Germinal center (tissue), 1 donor: ENCODE data around the gene NME1.

Source experiments
- DNase-seq: peaks from one replicate; pipeline ENCODE4 v3.0.0; 2012; ENCODE audit warnings: mixed read lengths, low spot score

The NME1 gene

DNA sequence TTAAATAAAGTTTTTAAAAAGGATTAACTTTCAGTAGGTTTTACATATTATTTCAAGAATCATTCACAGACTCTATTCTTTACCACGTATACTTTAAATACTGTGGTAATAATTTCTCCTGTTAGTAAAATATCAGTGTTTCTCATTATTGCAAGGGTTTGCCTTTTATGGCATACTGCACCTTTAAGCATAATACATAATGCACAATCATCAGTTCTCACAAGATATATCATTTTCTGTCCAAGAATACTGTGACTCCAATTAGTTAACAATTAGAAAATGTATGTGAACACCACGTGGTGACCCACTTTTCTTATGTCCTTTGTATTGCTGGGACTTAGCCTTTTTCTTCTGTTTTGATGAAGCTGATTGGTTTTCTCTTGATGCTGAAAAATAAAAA, 38.5 kb downstream of the NME1 start:
- DNase-seq: no peak

GRCh38 chr17:51197754-51198153, 44.4 kb downstream of the NME1 start:
- DNase-seq: no peak

GRCh38 chr17:51200295-51200694, 46.9 kb downstream of the NME1 start:
- no peak for DNase-seq

GRCh38 chr17:51200846-51201245, 47.5 kb downstream of the NME1 start:
- no peak for DNase-seq

DNA sequence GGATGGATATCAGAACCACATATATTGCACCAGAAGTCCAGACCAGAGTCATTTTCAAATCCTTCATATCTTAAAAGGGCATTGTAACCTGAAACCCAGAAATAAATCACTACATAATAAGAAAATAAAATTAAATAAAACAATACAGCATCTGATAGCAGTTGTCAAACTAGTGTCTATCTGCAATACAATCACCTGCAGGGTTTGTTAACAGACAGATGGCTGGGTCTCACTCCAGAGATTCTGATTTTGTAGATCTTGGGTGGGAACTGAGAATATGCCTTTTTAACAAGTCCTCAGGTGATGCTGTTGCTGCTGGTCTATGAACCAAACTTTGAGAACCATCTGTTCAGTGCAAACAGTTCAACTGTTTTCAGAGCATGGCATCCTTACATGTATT, 50.5 kb downstream of the NME1 start:
- DNase-seq: no peak
